K562 (cell line): Measurements from ENCODE around the gene ATP2A1. TPM values are rescaled to one million over a fixed set of nuclear protein-coding genes. Genes with fewer than 3 reads are reported as not detected.

ENCODE experiments used
- ATAC-seq: fragments of 200-7000 bp; cut with Tn5 transposase; 3 replicates; pipeline ENCODE4 v1.9.1; 2020; ENCODE audit warnings: moderate library complexity
- BruUV-seq: library from RNA; stranded (reverse); fragments of 400-500 nt; replicated peaks from 2 replicates; lab custom pipeline; 2021; lab: Mats Ljungman, UMichigan
- CTCF ChIA-PET: fragments of 300-600 bp; formaldehyde crosslinking; extraction: SDS; loops from one replicate; lab custom pipeline; 2021; ENCODE audit warnings: low intra/inter-chr PET ratio; lab: Yijun Ruan, JAX
- POLR2A ChIA-PET: fragments of 300-600, 350-650 bp; sonication (Branson Sonifier 250); formaldehyde crosslinking; extraction: SDS; loops from one replicate; lab custom pipeline; 2021; ENCODE audit warnings: antibody characterized with exemption, inconsistent platforms; lab: Yijun Ruan, JAX
- DNase-seq, 4 experiments: peaks; one replicate each; pipeline versions ENCODE4 v3.0.0 to v3.0.0-alpha.2; 2011 to 2018; ENCODE audit warnings: low spot score in 3 of 4, mixed read lengths in 3 of 4; ENCODE audit errors: extremely low read depth in 1 of 4
- FAIRE-seq: peaks from 2 replicates; lab custom pipeline; 2011; peaks lifted over from hg19 to GRCh38; lab: Jason Lieb, UNC
- H2AFZ ChIP-seq: 2 replicates; pipeline ENCODE4 v1.6.0; 2011; ENCODE audit warnings: low read depth, low read length, control low read depth, inconsistent platforms
- H3K27ac ChIP-seq: fragments of 200-600 bp; 3 replicates; pipeline ENCODE4 v1.8.0; 2011; ENCODE audit warnings: low read depth, mild to moderate bottlenecking, control low read depth, inconsistent platforms, low read length, moderate library complexity, mixed read lengths; ENCODE audit errors: extremely low read depth
- H3K27me3 ChIP-seq, 2 experiments: fragments of 300-600 bp in 1 of 2; 2 replicates in 1 of 2; 3 replicates in 1 of 2; pipeline versions ENCODE4 v1.6.0 to v1.8.0; 2011; ENCODE audit warnings: inconsistent platforms in 2 of 2, low read length in 2 of 2, mild to moderate bottlenecking in 1 of 2, mixed read lengths in 1 of 2, moderate library complexity in 1 of 2; ENCODE audit not compliant: control insufficient read depth in 2 of 2, insufficient read depth in 2 of 2
- H3K36me3 ChIP-seq: fragments of 300-600 bp; 3 replicates; pipeline ENCODE4 v1.8.0; 2011; ENCODE audit warnings: mild to moderate bottlenecking, low read length, inconsistent platforms; ENCODE audit not compliant: control insufficient read depth, insufficient read depth
- H3K4me1 ChIP-seq, 2 experiments: fragments of 200-600 bp in 1 of 2; replicated peaks in 1 of 2; 2 replicates in 1 of 2; 3 replicates in 1 of 2; pipeline versions ENCODE4 v1.5.1 to v1.8.0; 2011; ENCODE audit warnings: inconsistent platforms in 2 of 2, low read length in 2 of 2, mild to moderate bottlenecking in 1 of 2, mixed read lengths in 1 of 2, moderate library complexity in 1 of 2; ENCODE audit not compliant: control insufficient read depth in 2 of 2, insufficient read depth in 2 of 2
- H3K4me2 ChIP-seq: 2 replicates; pipeline ENCODE4 v1.6.1; 2011; ENCODE audit warnings: low read length, control low read depth, inconsistent platforms, mixed read lengths; ENCODE audit not compliant: insufficient read depth
- H3K4me3 ChIP-seq: fragments of 200-600 bp; sonication (generic), shearing (Covaris generic); 2 replicates; pipeline ENCODE4 v1.5.1; 2016; ENCODE audit warnings: control low read depth, inconsistent platforms
- H3K79me2 ChIP-seq: fragments of 200-600 bp; 3 replicates; pipeline ENCODE4 v1.8.0; 2011; ENCODE audit warnings: low read length, inconsistent platforms; ENCODE audit not compliant: control insufficient read depth, insufficient read depth
- H3K9ac ChIP-seq, 2 experiments: 2 replicates each; pipeline versions ENCODE4 v1.6.0 to v1.6.1; 2011; ENCODE audit warnings: low read depth in 2 of 2, low read length in 2 of 2, control low read depth in 1 of 2, inconsistent platforms in 1 of 2, mild to moderate bottlenecking in 1 of 2, mixed read lengths in 1 of 2; ENCODE audit not compliant: insufficient read depth in 1 of 2
- H3K9me1 ChIP-seq: one replicate; pipeline ENCODE4 v1.6.0; 2011; ENCODE audit warnings: inconsistent platforms, mild to moderate bottlenecking, low read length, moderate library complexity; ENCODE audit not compliant: control insufficient read depth, insufficient read depth
- H3K9me3 ChIP-seq: replicated peaks from 2 replicates; pipeline ENCODE4 v1.5.1; 2011; ENCODE audit warnings: low read depth, low read length, inconsistent platforms; ENCODE audit not compliant: control insufficient read depth, insufficient read depth
- H4K20me1 ChIP-seq: replicated peaks from 2 replicates; pipeline ENCODE4 v1.6.1; 2011; ENCODE audit warnings: low read length, inconsistent platforms, mixed read lengths; ENCODE audit not compliant: control insufficient read depth, insufficient read depth
- CBX5 ChIP-seq: IDR thresholded peaks from 2 replicates; pipeline ENCODE4 v1.6.1; 2014; ENCODE audit warnings: low read depth, borderline replicate concordance
- GTF3C2 ChIP-seq: IDR thresholded peaks from 3 replicates; pipeline ENCODE4 v1.6.1; 2011; ENCODE audit warnings: borderline replicate concordance, mild to moderate bottlenecking, moderate library complexity; ENCODE audit not compliant: insufficient read length; ENCODE audit errors: extremely low read depth
- MAZ ChIP-seq, 2 experiments: fragments of 450-650 bp in 1 of 2; sonication (generic) in 1 of 2; formaldehyde crosslinking; IDR thresholded peaks in 1 of 2; conservative IDR thresholded peaks in 1 of 2; 2 replicates each; pipeline versions ENCODE4 v1.4.0 to v1.5.0; 2020; ENCODE audit warnings: mild to moderate bottlenecking in 1 of 2, missing genetic modification reagents in 1 of 2
- OTX1 ChIP-seq: fragments of 450-650 bp; formaldehyde crosslinking; IDR thresholded peaks from 2 replicates; pipeline ENCODE4 v1.4.0; 2022; ENCODE audit warnings: mild to moderate bottlenecking
- SPI1 ChIP-seq: IDR thresholded peaks from 2 replicates; pipeline ENCODE4 v1.6.1; 2011; ENCODE audit warnings: low read depth, low read length, control low read depth, borderline replicate concordance
- SRF ChIP-seq, 2 experiments: fragments of 250-450, 450-650 bp in 1 of 2; sonication (Bioruptor Pico) in 1 of 2; sonication (generic) in 1 of 2; formaldehyde crosslinking; IDR thresholded peaks; 2 replicates each; pipeline versions ENCODE4 v1.5.0 to v1.5.1; 2020 to 2022; ENCODE audit warnings: mild to moderate bottlenecking in 1 of 2, missing genetic modification reagents in 1 of 2
- ZBTB1 ChIP-seq: sonication (generic); formaldehyde crosslinking; IDR thresholded peaks from 2 replicates; pipeline ENCODE4 v1.8.1; 2023; ENCODE audit warnings: missing genetic modification reagents, low read depth, mild to moderate bottlenecking, borderline replicate concordance
- ZNF41 ChIP-seq: fragments of 250-450 bp; sonication (Bioruptor Pico); conservative IDR thresholded peaks from 2 replicates; pipeline ENCODE4 v1.4.0; 2020; ENCODE audit warnings: mild to moderate bottlenecking
- ZNF57 ChIP-seq: fragments of 450-650 bp; formaldehyde crosslinking; IDR thresholded peaks from 2 replicates; pipeline ENCODE4 v1.4.0; 2020; ENCODE audit warnings: mild to moderate bottlenecking, moderate library complexity
- WGBS: fragments of 100-300 bp; shearing (Covaris generic); methylation state at CpG from one replicate; pipeline ENCODE4 v1.1.6; 2016; ENCODE audit warnings: low coverage, mixed read lengths; ENCODE audit not compliant: insufficient coverage; ENCODE audit errors: missing lambda C conversion rate; 5-methylcytosine and 5-hydroxymethylcytosine counted together
- in situ Hi-C: fragments of 300-500 bp; cut with MboI; formaldehyde crosslinking; loops from 4 replicates; pipeline ENCODE4 v1.15.0; 2018; ENCODE audit warnings: inconsistent platforms, mixed read lengths
- intact Hi-C: fragments of 100-400 bp; cut with micrococcal nuclease; formaldehyde crosslinking; loops from 2 replicates; pipeline ENCODE4 v1.14.2; 2022
- polyA plus RNA-seq, 8 experiments: library from polyadenylated mRNA; depleted of rRNA in 4 of 8; stranded (reverse) in 5 of 8; unstranded in 3 of 8; fragments of >200 nt; fragmentation: Nextera tagmentation in 2 of 8; fragmentation: Illumina TruSeq in 1 of 8; extraction: Ambion mirVana in 2 of 8; extraction: Trizol in 1 of 8; gene quantifications; 2 replicates each; pipeline versions ENCODE4 v1.2.1 to v1.2.3, GENCODE V29; 2011 to 2014; ENCODE audit warnings: inconsistent platforms in 1 of 8, missing spikeins in 1 of 8
- total RNA-seq, 7 experiments: library from RNA; depleted of rRNA in 6 of 7; stranded (reverse); fragments of >200 nt in 6 of 7; fragmentation: Illumina TruSeq in 2 of 7; extraction: Trizol in 2 of 7; gene quantifications; 2 replicates each; pipeline versions ENCODE4 v1.2.1 to v1.2.3, GENCODE V29; 2011 to 2021; ENCODE audit warnings: low replicate concordance in 1 of 7

The ATP2A1 gene
- total and polyA plus RNA-seq, 9 of the 15 experiments (the other 6 are each of a cell fraction or from before 2014, with no cell fraction given): 0.25 to 2.6 (median 0.65) TPM

DNA sequence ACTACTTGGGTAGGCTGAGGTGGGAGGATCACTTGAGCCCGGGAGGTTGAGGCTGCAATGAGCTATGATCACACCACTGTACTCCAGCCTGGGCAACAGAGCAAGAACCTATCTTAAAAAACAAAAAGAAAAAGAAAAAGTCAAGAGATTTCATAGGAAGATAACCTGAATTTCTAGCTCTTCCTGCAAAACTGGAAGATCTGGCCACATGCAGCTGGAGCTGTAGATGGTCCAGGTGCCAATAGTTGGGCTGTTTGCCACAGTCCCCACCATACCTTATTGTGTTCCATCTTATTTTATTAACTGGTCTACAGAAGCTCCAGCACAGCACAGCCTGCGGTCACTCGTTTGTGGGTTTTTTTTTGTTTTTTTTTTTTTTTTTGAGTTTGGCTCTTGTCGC is 15.0 kb downstream of the ATP2A1 start (continued):
- TF ChIP-seq GTF3C2: no peak
- TF ChIP-seq, all 486 proteins: peak for 0

DNA sequence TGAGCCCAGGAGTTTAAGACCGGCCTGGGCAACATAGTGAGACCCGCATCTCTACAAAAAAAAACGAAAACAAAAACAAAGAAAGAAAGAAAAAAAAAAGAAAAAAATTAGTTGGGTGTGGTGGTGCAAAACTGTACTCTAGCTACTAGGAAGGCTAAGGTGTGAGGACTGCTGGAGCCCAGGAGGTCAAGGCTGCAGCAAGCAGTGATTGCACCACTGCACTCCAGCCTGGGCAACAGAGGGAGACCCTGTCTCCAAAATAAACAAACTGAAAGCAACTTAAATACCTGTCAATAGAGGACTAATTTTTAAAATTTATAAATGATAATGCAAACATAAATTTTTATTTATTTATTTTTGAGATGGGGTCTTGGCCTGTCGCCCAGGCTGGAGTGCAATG is 17.3 kb downstream of the ATP2A1 start:
- CTCF ChIA-PET: interaction anchor here (0.7 kb wide), 1 partner anchor 1742 kb away, joined by 3 read pairs; no protein-coding TSS in a partner anchor
- Histone ChIP-seq H3K4me3 (no peak overlapping the region), H3K9me1 (no peaks in the 10 kb centered on the region), H3K27me3 (no peaks in the 10 kb centered on the region), H3K4me1 (peaks cover 0 to 5% of the 10 kb centered on the region in 2 experiments; a peak in 1 of 5 replicates), H3K9ac (no peak overlapping the region), H3K9me3 (no peaks in the 10 kb centered on the region), H3K27ac (no peak overlapping the region), H4K20me1 (no peaks in the 10 kb centered on the region), H3K79me2 (no peaks in the 10 kb centered on the region), H3K36me3 (no peaks in the 10 kb centered on the region; the same call in 2 of the 3 replicates), H3K4me2 (no peak overlapping the region), H2AFZ (no peak overlapping the region)
- DNase-seq (no peak), FAIRE-seq (no peak), ATAC-seq (no peak)
- TF ChIP-seq MAZ (CRISPR knock-in tag; conservative IDR thresholded peaks at IDR 0.05 in 1 of 2, IDR thresholded peaks at IDR 0.05 in 1 of 2) (no peak), ZNF57 (CRISPR knock-in tag) (no peak), CBX5 (no peak), ZNF41 (no peak), SPI1 (no peak), SRF (CRISPR knock-in tag; IDR thresholded peaks at IDR 0.05) (no peak), OTX1 (CRISPR knock-in tag) (no peak), ZBTB1 (CRISPR knock-in tag) (no peak)
- intact Hi-C loops: no loop called here
- WGBS: 40% methylated on average over 4 of the region's 4 CpGs
- in situ Hi-C loops: no loop called here
- BruUV-seq: no TSS peak
- POLR2A ChIA-PET: no interaction called here
